Left ventricle myocardium inferior (tissue), 1 donor: ENCODE results near the gene MED26. TPM values are rescaled to one million over a fixed set of nuclear protein-coding genes. Genes with fewer than 3 reads are reported as not detected.
A peak's percentile ranks its signal among the peaks of the same experiment; 100 is the strongest.

ENCODE experiments used
- DNase-seq: peaks from one replicate; pipeline ENCODE4 v3.0.0-alpha.2; 2020
- H3K27ac ChIP-seq: fragments of 200-600 bp; replicated peaks from 2 replicates; pipeline ENCODE4 v1.8.0; 2021
- H3K27me3 ChIP-seq: fragments of 200-600 bp; 2 replicates; pipeline ENCODE4 v1.8.0; 2021; ENCODE audit warnings: low read depth
- H3K36me3 ChIP-seq: fragments of 200-600 bp; 2 replicates; pipeline ENCODE4 v1.8.0; 2021
- H3K4me1 ChIP-seq: fragments of 200-600 bp; 2 replicates; pipeline ENCODE4 v1.8.0; 2021
- H3K4me3 ChIP-seq: fragments of 200-600 bp; 2 replicates; pipeline ENCODE4 v1.8.0; 2021; ENCODE audit warnings: mild to moderate bottlenecking, moderate library complexity
- H3K9me3 ChIP-seq: fragments of 200-600 bp; replicated peaks from 2 replicates; pipeline ENCODE4 v1.8.0; 2021
- intact Hi-C: fragments of 100-400 bp; cut with micrococcal nuclease; formaldehyde crosslinking; loops from one replicate; pipeline ENCODE4 v1.11.0; 2022
- total RNA-seq: library from RNA; stranded (reverse); fragmentation: NEBNext Ultra II Directional; extraction: Animal tissue kit (Norgen Biotek cat#: 25700); gene quantifications from one replicate; pipeline ENCODE4 v1.2.1, GENCODE V29; 2021
- TF ChIP-seq, protein P1 (sequence below): fragments of 200-600 bp; IDR thresholded peaks from 2 replicates; pipeline ENCODE4 v1.8.0; 2021; ENCODE audit warnings: antibody characterized with exemption, mild to moderate bottlenecking, borderline replicate concordance
- donor health status: DM: no; HTN: yes; CAD: no; lungs with severe emphysema.

MED26 gene
- total RNA-seq, 1 donor from 2014 or later, result 4.0 TPM

DNA sequence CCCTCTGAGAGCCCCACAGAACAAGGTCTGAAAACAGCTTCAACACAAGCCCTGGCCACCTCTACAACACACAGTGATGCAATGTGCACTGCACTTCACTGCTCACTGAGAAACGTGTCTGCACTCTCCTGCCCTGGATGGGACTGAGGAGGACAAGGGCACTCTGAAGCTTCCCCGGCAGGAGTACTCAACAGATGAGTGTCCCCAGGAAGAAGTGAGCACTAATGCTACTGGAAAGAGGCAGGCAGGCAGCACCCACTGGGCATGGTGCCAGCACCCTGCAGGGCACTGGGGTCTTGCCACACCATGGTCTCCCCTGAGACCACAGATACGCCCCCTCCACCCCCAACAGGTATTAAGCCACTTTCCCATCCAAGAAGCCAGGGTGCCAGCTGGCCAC is 38.1 kb downstream of the MED26 start:
- H3K9me3 ChIP-seq, result no peaks in the 10 kb centered on the region
- DNase-seq, result no peak
- TF ChIP-seq, protein P1, sequence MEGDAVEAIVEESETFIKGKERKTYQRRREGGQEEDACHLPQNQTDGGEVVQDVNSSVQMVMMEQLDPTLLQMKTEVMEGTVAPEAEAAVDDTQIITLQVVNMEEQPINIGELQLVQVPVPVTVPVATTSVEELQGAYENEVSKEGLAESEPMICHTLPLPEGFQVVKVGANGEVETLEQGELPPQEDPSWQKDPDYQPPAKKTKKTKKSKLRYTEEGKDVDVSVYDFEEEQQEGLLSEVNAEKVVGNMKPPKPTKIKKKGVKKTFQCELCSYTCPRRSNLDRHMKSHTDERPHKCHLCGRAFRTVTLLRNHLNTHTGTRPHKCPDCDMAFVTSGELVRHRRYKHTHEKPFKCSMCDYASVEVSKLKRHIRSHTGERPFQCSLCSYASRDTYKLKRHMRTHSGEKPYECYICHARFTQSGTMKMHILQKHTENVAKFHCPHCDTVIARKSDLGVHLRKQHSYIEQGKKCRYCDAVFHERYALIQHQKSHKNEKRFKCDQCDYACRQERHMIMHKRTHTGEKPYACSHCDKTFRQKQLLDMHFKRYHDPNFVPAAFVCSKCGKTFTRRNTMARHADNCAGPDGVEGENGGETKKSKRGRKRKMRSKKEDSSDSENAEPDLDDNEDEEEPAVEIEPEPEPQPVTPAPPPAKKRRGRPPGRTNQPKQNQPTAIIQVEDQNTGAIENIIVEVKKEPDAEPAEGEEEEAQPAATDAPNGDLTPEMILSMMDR, result no peak
- intact Hi-C loops, result no loop called here
- no peak overlapping the region for H3K4me3 ChIP-seq
- H3K27me3 ChIP-seq, result no peaks in the 10 kb centered on the region
- no peaks in the 10 kb centered on the region for H3K36me3 ChIP-seq
- peaks cover 99% of the 10 kb centered on the region for H3K4me1 ChIP-seq
- H3K27ac ChIP-seq, result no peak overlapping the region

DNA sequence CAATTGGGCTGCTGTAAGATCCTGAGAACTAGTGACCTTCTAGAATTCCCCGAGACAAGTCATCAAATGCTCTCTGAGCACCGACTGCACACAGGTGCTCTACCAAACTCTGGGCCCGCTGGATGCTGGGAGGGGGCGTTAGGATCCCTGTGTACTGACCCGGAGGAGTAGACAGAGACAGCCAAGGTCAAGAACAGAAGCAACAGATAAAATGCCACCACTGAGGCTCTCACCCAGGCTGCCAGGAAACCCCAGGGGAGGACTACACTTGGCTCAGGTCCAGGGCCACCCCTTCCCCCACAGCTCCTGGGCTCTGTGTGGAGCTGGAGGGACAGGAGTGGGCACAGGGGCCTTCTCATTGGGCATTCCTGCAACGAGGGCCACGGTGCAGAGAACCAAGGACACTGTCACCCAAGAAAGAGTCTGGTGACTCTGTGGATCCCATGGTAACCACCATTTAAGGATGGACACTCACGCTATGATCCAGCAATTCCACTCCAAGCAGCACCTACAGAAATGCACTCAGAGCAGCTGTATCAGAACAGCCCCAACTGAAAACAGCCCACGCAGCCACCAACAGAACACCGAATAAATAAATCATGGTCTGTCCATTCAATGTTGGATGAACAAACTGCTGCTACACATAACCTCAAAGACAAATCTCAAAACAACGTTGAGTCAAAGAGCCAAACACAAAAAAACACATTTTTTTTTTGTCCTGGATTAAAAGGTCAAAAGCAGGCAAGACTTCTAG is 39.0 kb downstream of the MED26 start:
- TF ChIP-seq, protein P1, result no peak
- Histone ChIP-seq H3K4me1 (peaks cover 99% of the 10 kb centered on the region), H3K27ac (peak overlapping the region; percentile 77), H3K27me3 (no peaks in the 10 kb centered on the region), H3K9me3 (no peaks in the 10 kb centered on the region), H3K36me3 (no peaks in the 10 kb centered on the region), H3K4me3 (peak overlapping the region; percentile 48)
- DNase-seq, result no peak
- intact Hi-C loops, result no loop called here

DNA sequence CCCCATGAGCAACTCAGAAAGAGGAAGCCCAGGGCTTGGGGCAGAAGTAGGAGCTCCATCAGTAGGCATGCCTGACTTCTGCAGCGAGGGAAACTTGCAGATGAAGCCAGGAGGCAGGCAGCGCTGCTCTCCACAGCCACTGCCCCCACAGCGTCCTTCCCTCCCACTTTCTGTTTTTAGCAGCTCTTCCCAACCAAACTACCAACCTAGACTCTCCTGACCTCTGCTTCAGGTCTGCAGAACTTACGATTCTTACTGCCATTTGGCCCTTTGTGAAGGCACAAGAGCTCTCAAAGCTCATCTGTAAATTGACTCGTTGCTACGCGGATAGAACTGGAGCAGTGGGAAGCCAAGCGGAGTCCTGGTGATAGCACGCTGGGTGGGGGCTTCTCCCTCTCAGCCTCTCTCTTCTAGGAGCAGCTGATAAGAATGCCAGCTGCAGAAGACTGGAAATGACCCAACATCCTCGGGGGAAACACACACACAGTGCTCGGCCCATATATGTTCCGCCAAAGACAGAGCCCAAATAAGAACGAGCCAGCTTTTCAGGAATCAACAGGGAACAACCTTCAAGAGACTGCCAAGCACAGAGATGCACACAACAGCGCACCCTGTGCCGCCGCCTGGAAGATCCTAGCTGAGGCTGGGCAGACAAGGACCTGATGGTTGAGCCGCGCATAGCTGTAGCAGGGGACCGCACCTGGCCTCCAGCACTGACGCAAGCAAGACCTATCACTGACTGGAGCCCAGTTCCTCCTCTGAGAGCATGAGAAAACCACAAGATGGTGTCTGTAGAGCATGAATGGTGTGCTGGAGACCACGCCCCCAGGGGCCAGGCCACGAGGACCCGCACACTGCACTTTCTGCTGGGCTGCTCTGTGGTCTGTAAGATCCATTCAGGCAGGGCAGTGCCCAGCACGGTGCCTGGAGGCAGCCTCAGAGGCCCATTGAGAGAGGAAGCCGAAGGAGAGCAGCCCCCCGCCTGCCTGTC is 39.9 kb downstream of the MED26 start:
- DNase-seq, result no peak
- H3K4me1 ChIP-seq, result peaks cover 99% of the 10 kb centered on the region
- peak overlapping the region; percentile 48 for H3K4me3 ChIP-seq
- TF ChIP-seq, protein P1, result no peak
- no peaks in the 10 kb centered on the region for H3K27me3 ChIP-seq
- intact Hi-C loops, result no loop called here
- no peaks in the 10 kb centered on the region for H3K36me3 ChIP-seq
- peak overlapping the region; percentile 77 for H3K27ac ChIP-seq
- no peaks in the 10 kb centered on the region for H3K9me3 ChIP-seq

DNA sequence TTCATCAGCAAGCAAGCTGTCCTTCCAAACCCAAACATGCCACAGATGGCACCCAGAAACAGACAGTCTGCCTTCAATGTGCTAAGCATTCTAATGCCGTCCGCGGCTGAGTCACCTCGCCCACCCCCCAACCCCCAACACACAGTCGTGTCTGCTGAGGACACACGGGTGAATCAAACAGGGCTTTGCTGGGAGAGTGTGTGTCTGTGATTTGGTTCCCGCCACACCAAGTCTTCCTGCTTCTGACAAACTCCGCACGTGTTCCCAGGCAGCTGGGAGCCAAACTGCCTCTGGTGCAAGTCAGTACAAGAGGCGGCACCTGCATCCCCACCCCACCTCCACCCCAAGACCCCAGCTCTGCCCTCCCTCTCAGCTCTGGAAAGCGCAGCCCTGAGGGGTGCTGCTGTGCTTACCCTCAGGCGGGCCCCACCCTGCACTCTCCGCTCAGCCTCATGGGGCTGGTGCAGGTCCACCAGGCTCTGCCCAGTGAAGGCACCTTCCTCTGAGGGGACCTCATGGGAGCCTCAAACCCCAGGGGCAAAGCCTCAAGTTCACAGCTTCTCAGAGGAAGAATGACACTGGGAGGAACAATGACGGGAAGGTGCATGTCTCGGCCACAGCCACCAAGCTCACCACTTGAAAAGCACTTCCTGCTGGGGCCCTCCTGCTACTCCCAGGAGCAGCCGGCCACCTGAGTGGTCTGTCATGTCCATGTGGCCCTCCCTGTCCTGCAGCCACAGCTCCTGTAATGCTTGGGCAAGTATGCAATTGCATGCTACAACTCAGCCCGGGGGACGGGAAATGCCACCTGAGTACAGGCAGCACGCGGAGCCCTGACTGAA is 40.8 kb downstream of the MED26 start:
- Histone ChIP-seq H3K4me1 (peaks cover 99% of the 10 kb centered on the region), H3K27ac (peak overlapping the region; percentile 77), H3K27me3 (no peaks in the 10 kb centered on the region), H3K4me3 (peak overlapping the region; percentile 48), H3K36me3 (no peaks in the 10 kb centered on the region), H3K9me3 (no peaks in the 10 kb centered on the region)
- intact Hi-C loops, result no loop called here
- TF ChIP-seq, protein P1, result no peak
- DNase-seq, result no peak

DNA sequence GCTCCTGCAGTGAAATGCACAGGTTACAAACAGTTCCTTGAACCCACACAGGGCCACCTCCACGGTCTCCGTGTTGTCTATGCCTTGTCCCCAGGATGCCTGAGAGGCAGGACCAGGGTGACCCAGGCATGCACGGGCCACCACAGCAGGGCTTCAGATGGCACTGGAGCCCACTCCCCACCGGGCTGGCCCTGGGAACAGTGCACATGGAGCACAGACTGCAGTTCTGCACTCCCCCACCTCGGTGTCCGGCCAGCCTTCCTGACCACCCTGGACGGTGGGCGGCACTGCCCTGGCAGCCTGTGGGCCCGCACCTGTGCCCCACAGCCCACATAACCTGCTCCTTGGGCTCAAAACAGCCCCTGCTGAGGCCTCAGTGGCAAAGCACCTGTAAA is 41.5 kb downstream of the MED26 start:
- Histone ChIP-seq H3K36me3 (no peaks in the 10 kb centered on the region), H3K9me3 (no peaks in the 10 kb centered on the region), H3K27ac (no peak overlapping the region), H3K4me1 (peaks cover 99% of the 10 kb centered on the region), H3K27me3 (no peaks in the 10 kb centered on the region), H3K4me3 (no peak overlapping the region)
- intact Hi-C loops, result no loop called here
- DNase-seq, result no peak
- TF ChIP-seq, protein P1, result no peak
